HEK293 (cell line): ENCODE results near the gene CNTNAP5.

ENCODE experiments used
- CTCF ChIP-seq: fragments of 450-650 bp; formaldehyde crosslinking; IDR thresholded peaks from 2 replicates; pipeline ENCODE4 v1.5.1; 2016; ENCODE audit warnings: missing biosample characterization, missing genetic modification characterization
- SP2 ChIP-seq: fragments of 450-650 bp; formaldehyde crosslinking; IDR thresholded peaks from 2 replicates; pipeline ENCODE4 v1.5.1; 2016; ENCODE audit warnings: missing biosample characterization, missing genetic modification characterization
- YY1 ChIP-seq: fragments of 450-650 bp; formaldehyde crosslinking; IDR thresholded peaks from 2 replicates; pipeline ENCODE4 v1.5.1; 2018; ENCODE audit warnings: missing biosample characterization, missing genetic modification characterization
- ZNF169 ChIP-seq: fragments of 450-650 bp; formaldehyde crosslinking; IDR thresholded peaks from 2 replicates; pipeline ENCODE4 v1.5.1; 2016; ENCODE audit warnings: missing biosample characterization, missing genetic modification characterization
- ZNF274 ChIP-seq, 2 experiments: fragments of 200-500 bp in 1 of 2; fragments of 450-650 bp in 1 of 2; sonication (Bioruptor generic) in 1 of 2; formaldehyde crosslinking in 1 of 2; IDR thresholded peaks; 2 replicates each; pipeline versions ENCODE4 v1.5.1 to v1.6.1; 2014 to 2016; ENCODE audit warnings: borderline replicate concordance in 1 of 2, inconsistent platforms in 1 of 2, low read length in 1 of 2, missing biosample characterization in 1 of 2, missing genetic modification characterization in 1 of 2
- ZNF76 ChIP-seq: fragments of 450-650 bp; formaldehyde crosslinking; IDR thresholded peaks from 2 replicates; pipeline ENCODE4; 2016; ENCODE audit warnings: low read depth, missing biosample characterization, missing genetic modification characterization, borderline replicate concordance

DNA sequence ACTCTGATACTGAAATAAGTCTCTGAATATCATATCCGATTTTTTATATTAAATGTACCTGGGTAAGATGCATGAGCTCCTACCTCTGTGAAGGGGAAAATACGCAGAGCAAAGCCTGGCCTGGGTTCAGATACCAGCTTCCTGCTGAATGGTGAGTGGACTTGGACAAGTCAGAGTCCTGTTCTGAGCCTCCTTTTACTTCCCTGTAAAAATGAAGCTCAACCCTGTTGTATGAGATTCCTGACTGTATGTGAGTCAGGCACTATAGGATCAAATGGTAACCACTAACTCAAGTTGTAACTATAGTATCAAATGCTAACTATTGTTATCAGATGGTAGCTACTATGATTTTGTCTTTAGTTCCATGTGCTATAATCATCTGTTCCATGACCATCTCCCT is 561.7 kb downstream of the CNTNAP5 start:
- TF ChIP-seq ZNF274 (IDR thresholded peaks at IDR 0.05; ENCODE audit: low read length), result no peak
- TF ChIP-seq ZNF274 (tag by site-specific recombination; IDR thresholded peaks at IDR 0.05; ENCODE audit: borderline replicate concordance), result no peak
- TF ChIP-seq YY1 (tag by site-specific recombination), result no peak
- TF ChIP-seq SP2 (tag by site-specific recombination), result no peak
- TF ChIP-seq ZNF76, result no peak
- no peak for TF ChIP-seq CTCF (tag by site-specific recombination)
- no peak for TF ChIP-seq ZNF169
